ENCODE measurements around the gene GPATCH8.
"Not testable (repeated sequence)": the region's sequence is repeated elsewhere in the genome, so short reads cannot be mapped to it uniquely, and the experiment has no call there.

The GPATCH8 gene

GRCh38 chr17:44374306-44375195, 128.7 kb downstream of the GPATCH8 start:
- no peak for DNase-seq (ENCODE audit: low read depth)

GRCh38 chr17:44372036-44372435, 131.2 kb downstream of the GPATCH8 start:
- DNase-seq (ENCODE audit: low read depth) = no peak

- DNase-seq (ENCODE audit: low read depth) = not testable (repeated sequence)
These were observed 133.7 kb downstream of the GPATCH8 start for GRCh38 chr17:44369414-44370023.

- not testable (repeated sequence) for DNase-seq (ENCODE audit: low read depth)
These were observed 134.6 kb downstream of the GPATCH8 start for GRCh38 chr17:44368391-44369243.

GRCh38 chr17:44367231-44367979, 135.8 kb downstream of the GPATCH8 start:
- DNase-seq (ENCODE audit: low read depth) = no peak

- not testable (repeated sequence) for DNase-seq (ENCODE audit: low read depth)
These were observed 138.2 kb downstream of the GPATCH8 start for GRCh38 chr17:44365051-44365450.

GRCh38 chr17:44363613-44364159, 139.5 kb downstream of the GPATCH8 start, which contains the start of gene FAM171A2:
Gene FAM171A2, minus strand, starts transcription at chr17:44363853. Its CDS starts 139 bp downstream, at chr17:44363714.
- no peak for DNase-seq (ENCODE audit: low read depth)

GRCh38 chr17:44362949-44363612, 140.1 kb downstream of the GPATCH8 start:
- DNase-seq (ENCODE audit: low read depth) = no peak

GRCh38 chr17:44362459-44362948, 140.7 kb downstream of the GPATCH8 start:
- DNase-seq (ENCODE audit: low read depth) = no peak

- DNase-seq (ENCODE audit: low read depth) = no peak
These were observed 141.6 kb downstream of the GPATCH8 start for GRCh38 chr17:44361292-44362260.

- DNase-seq (ENCODE audit: low read depth) = no peak
These were observed 142.4 kb downstream of the GPATCH8 start for GRCh38 chr17:44360826-44361225.

GRCh38 chr17:44360144-44360533, 143.1 kb downstream of the GPATCH8 start:
- DNase-seq (ENCODE audit: low read depth) = no peak

GRCh38 chr17:44359458-44360143, 143.6 kb downstream of the GPATCH8 start:
- no peak for DNase-seq (ENCODE audit: low read depth)

- no peak for DNase-seq (ENCODE audit: low read depth)
These were observed 144.2 kb downstream of the GPATCH8 start for GRCh38 chr17:44359006-44359405.

- no peak for DNase-seq (ENCODE audit: low read depth)
These were observed 145.1 kb downstream of the GPATCH8 start for GRCh38 chr17:44358066-44358465.

- DNase-seq (ENCODE audit: low read depth) = no peak
These were observed 147.0 kb downstream of the GPATCH8 start for GRCh38 chr17:44356241-44356640.

- no peak for DNase-seq (ENCODE audit: low read depth)
These were observed 147.5 kb downstream of the GPATCH8 start for GRCh38 chr17:44355642-44356099.

Data from CMK (cell line).